Measurements from ENCODE around the gene ADIPOQ.
A peak's percentile ranks its signal among the peaks of the same experiment; 100 is the strongest.
"Not testable (repeated sequence)": the region's sequence is repeated elsewhere in the genome, so short reads cannot be mapped to it uniquely, and the experiment has no call there.

The ADIPOQ gene

DNA sequence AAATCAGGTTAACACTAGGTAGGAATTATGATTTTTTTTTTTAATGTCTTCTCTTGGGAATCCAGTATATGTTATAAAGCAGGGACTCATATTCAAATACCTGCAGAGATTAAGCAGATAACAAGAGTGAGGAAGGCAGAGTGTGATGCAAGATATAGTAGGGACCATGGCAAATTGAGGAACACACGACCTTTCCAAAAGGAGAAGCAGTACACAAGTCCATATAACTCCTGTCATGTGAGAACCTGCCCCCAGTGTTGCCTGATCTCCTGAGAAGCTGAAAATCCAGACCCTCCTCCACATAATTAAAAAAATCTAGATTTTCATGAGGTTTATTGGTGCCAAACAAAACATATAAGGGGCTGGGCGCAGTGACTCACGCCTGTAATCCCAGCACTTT, 39.8 kb upstream of the ADIPOQ start:
- Histone ChIP-seq H3K79me2 (ENCODE audit: low read length) (peaks cover 67% of the 10 kb centered on the region), H3K36me3 (replicated peaks; ENCODE audit: insufficient read depth, low read length) (peaks cover 21% of the 10 kb centered on the region), H3K9ac (ENCODE audit: low read length) (no peak overlapping the region)

GRCh38 chr3:186803447-186803846, 39.1 kb upstream of the ADIPOQ start:
- Histone ChIP-seq H3K79me2 (ENCODE audit: low read length) (peaks cover 60% of the 10 kb centered on the region), H3K36me3 (replicated peaks; ENCODE audit: insufficient read depth, low read length) (peaks cover 20% of the 10 kb centered on the region), H3K4me1 (ENCODE audit: low read length) (peaks cover 27% of the 10 kb centered on the region)
- H3K4me3 ChIP-seq (ENCODE audit: low read length); H3K9me3 ChIP-seq (replicated peaks; ENCODE audit: insufficient read depth, low read length); H4K20me1 ChIP-seq (ENCODE audit: insufficient read depth, low read length); H2AFZ ChIP-seq (ENCODE audit: low read length); DNase-seq; H3K4me2 ChIP-seq (ENCODE audit: low read depth, low read length); H3K9ac ChIP-seq (ENCODE audit: low read length); H3F3A ChIP-seq (ENCODE audit: insufficient read depth, low read length); H3K27me3 ChIP-seq (replicated peaks; ENCODE audit: insufficient read depth, low read length); H3K9me2 ChIP-seq (replicated peaks; ENCODE audit: insufficient read depth, low read length); H3K27ac ChIP-seq (ENCODE audit: low read length): not testable (repeated sequence)

More for the DNA sequence above, 39.8 kb upstream of the ADIPOQ start:
- H3K9me3 ChIP-seq (replicated peaks; ENCODE audit: insufficient read depth, low read length): no peaks in the 10 kb centered on the region
- no peak overlapping the region for H3K4me2 ChIP-seq (ENCODE audit: low read depth, low read length)
- 0 out of 2 replicates have a peak, but pooled peaks cover 7% of the 10 kb centered on the region for H3F3A ChIP-seq (ENCODE audit: insufficient read depth, low read length)
- H3K9me2 ChIP-seq (replicated peaks; ENCODE audit: insufficient read depth, low read length): no peaks in the 10 kb centered on the region
- no peaks in the 10 kb centered on the region for H3K27me3 ChIP-seq (replicated peaks; ENCODE audit: insufficient read depth, low read length)
- no peaks in the 10 kb centered on the region for H4K20me1 ChIP-seq (ENCODE audit: insufficient read depth, low read length)
- H3K4me3 ChIP-seq (ENCODE audit: low read length): no peak overlapping the region
- TF ChIP-seq CTCF (IDR thresholded peaks at IDR 0.05; ENCODE audit: low read length): no peak
- no peak for TF ChIP-seq EZH2 (optimal IDR thresholded peaks at IDR 0.05; ENCODE audit: low read depth, low read length)
- no peak for TF ChIP-seq EZH2phosphoT487 (IDR thresholded peaks at IDR 0.05; ENCODE audit: low read length)
- no peak overlapping the region for H2AFZ ChIP-seq (ENCODE audit: low read length)
- H3K27ac ChIP-seq (ENCODE audit: low read length): no peak overlapping the region
- no peak for DNase-seq
- peaks cover 27% of the 10 kb centered on the region for H3K4me1 ChIP-seq (ENCODE audit: low read length)

DNA sequence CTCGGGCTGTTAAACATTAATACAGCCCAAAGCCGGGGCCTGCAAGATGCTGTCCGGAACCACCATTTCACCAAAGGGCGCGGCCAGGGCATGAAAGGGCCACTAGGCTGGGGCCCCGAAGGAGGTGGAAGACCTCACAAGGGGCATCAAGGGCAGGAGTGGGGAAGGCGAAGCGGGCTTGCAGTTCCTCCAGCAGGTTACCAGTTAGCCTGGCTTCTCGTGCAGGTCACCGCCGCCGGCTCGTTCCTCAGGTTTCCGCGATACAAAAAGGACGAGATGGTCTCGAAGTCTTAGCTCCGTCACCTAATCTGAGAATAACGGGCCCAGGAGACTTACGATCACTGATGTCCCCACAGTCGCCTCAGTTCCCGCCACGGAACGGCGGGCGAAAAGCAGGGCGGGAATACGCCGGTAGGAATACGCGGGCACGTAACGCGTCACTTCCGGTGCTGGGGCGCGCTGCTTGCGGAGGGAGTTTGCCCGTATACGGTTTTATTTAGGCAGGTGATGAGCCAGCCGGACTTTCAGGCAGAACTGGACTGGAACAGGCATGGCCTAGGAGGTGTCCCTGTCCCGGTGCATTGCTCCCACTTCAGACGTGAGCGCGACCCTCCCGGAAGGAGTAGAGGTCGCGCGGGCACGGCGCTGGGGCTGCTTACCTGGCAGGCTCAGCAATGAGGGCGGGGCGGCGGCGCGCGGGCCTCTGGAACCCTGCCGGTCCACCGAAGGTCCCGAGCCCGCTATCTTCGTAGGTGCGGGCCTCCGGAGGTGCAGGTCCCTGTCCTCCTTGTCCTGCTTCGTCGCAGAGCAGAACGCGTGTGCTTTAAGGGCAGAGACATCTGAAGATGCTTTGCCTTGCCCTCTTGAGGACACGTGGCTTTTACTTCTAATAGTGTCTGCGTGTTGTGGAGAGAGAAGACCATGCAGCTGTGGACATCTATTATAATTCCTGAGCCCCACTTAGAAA, 36.1 kb upstream of the ADIPOQ start, which contains the start of gene RFC4:
TSS of gene RFC4 (minus strand) at position 394 of the 967 bp plus-strand sequence. CDS start 1,769 bp downstream, outside the sequence.
- H3K36me3 ChIP-seq (replicated peaks; ENCODE audit: insufficient read depth, low read length): peaks cover 10% of the 10 kb centered on the region; the same call in 1 of the 2 replicates
- H3K9me2 ChIP-seq (replicated peaks; ENCODE audit: insufficient read depth, low read length): no peaks in the 10 kb centered on the region
- peak within 1 kb of the TSS; percentile 89 for H2AFZ ChIP-seq (ENCODE audit: low read length)
- H3K4me1 ChIP-seq (ENCODE audit: low read length): peaks cover 16% of the 10 kb centered on the region
- peak within 1 kb of the TSS; percentile 82 for H3K9ac ChIP-seq (ENCODE audit: low read length)
- peaks cover 42% of the 10 kb centered on the region for H3K79me2 ChIP-seq (ENCODE audit: low read length)
- no peaks in the 10 kb centered on the region for H3K27me3 ChIP-seq (replicated peaks; ENCODE audit: insufficient read depth, low read length)
- TF ChIP-seq EZH2phosphoT487 (IDR thresholded peaks at IDR 0.05; ENCODE audit: low read length) (no peak), EZH2 (optimal IDR thresholded peaks at IDR 0.05; ENCODE audit: low read depth, low read length) (no peak), CTCF (IDR thresholded peaks at IDR 0.05; ENCODE audit: low read length) (no peak)
- H3K27ac ChIP-seq (ENCODE audit: low read length): peak within 1 kb of the TSS; percentile 66
- H3F3A ChIP-seq (ENCODE audit: insufficient read depth, low read length): 0 out of 2 replicates have a peak, but pooled peaks cover 7% of the 10 kb centered on the region
- H3K4me3 ChIP-seq (ENCODE audit: low read length): peak within 1 kb of the TSS; percentile 78
- peak within 1 kb of the TSS; percentile 94 for H3K4me2 ChIP-seq (ENCODE audit: low read depth, low read length)
- no peaks in the 10 kb centered on the region for H4K20me1 ChIP-seq (ENCODE audit: insufficient read depth, low read length)
- no peaks in the 10 kb centered on the region for H3K9me3 ChIP-seq (replicated peaks; ENCODE audit: insufficient read depth, low read length)
- peak; percentile 96 for DNase-seq
